OCI-LY7 (cell line): ENCODE results near the gene PCYT1A. TPM values are rescaled to one million over a fixed set of nuclear protein-coding genes. Genes with fewer than 3 reads are reported as not detected.
A peak's percentile ranks its signal among the peaks of the same experiment; 100 is the strongest.

Source experiments
- BruUV-seq: library from RNA; stranded (reverse); fragments of 400-500 nt; replicated peaks from 2 replicates; lab custom pipeline; 2021; lab: Mats Ljungman, UMichigan
- CTCF ChIA-PET: fragments of 300-600 bp; sonication (Branson Sonifier 250); formaldehyde crosslinking; loops from one replicate; lab custom pipeline; 2022; ENCODE audit warnings: antibody characterized with exemption; ENCODE audit not compliant: unreplicated experiment; lab: Charles Lee
- POLR2A ChIA-PET: fragments of 300-600 bp; sonication (Branson Sonifier 250); formaldehyde crosslinking; loops from one replicate; lab custom pipeline; 2022; ENCODE audit warnings: antibody characterized with exemption; lab: Charles Lee
- DNase-seq: peaks from one replicate; pipeline ENCODE4 v3.0.0-alpha.2; 2015; ENCODE audit warnings: low spot score
- H2AFZ ChIP-seq: fragments of 200-600 bp; sonication (generic), shearing (Covaris generic); 2 replicates; pipeline ENCODE4 v1.6.1; 2014; ENCODE audit warnings: mild to moderate bottlenecking, antibody characterized with exemption, low read length, moderate library complexity
- H3K27ac ChIP-seq: fragments of 200-600 bp; sonication (generic); 2 replicates; pipeline ENCODE4 v1.5.1; 2014; ENCODE audit warnings: mixed run types, low read depth, mild to moderate bottlenecking, moderate library complexity, low read length, inconsistent platforms; ENCODE audit not compliant: poor library complexity, severe bottlenecking
- H3K36me3 ChIP-seq: fragments of 200-600 bp; sonication (generic); 2 replicates; pipeline ENCODE4 v1.6.1; 2014; ENCODE audit warnings: mild to moderate bottlenecking, antibody characterized with exemption, low read length, moderate library complexity, mixed read lengths; ENCODE audit not compliant: insufficient read depth
- H3K4me1 ChIP-seq: fragments of 200-600 bp; sonication (generic); 2 replicates; pipeline ENCODE4 v1.5.1; 2014; ENCODE audit warnings: mild to moderate bottlenecking, low read length; ENCODE audit not compliant: insufficient read depth, poor library complexity, severe bottlenecking
- H3K4me2 ChIP-seq: fragments of 200-600 bp; sonication (generic); 2 replicates; pipeline ENCODE4 v1.6.1; 2014; ENCODE audit warnings: mild to moderate bottlenecking, low read length
- H3K4me3 ChIP-seq: fragments of 200-600 bp; sonication (generic); 2 replicates; pipeline ENCODE4 v1.5.1; 2014; ENCODE audit warnings: mild to moderate bottlenecking, low read depth, low read length; ENCODE audit not compliant: poor library complexity, severe bottlenecking
- H3K79me2 ChIP-seq: fragments of 200-600 bp; sonication (generic); 2 replicates; pipeline ENCODE4 v1.6.1; 2016; ENCODE audit warnings: low read depth, mild to moderate bottlenecking, low read length, moderate library complexity, mixed read lengths; ENCODE audit not compliant: insufficient read depth
- H3K9me2 ChIP-seq: fragments of 200-600 bp; sonication (generic); 2 replicates; pipeline ENCODE4 v1.6.1; 2016; ENCODE audit warnings: mild to moderate bottlenecking, low read length, mixed read lengths; ENCODE audit not compliant: insufficient read depth
- H3K9me3 ChIP-seq: fragments of 200-600 bp; sonication (generic); 2 replicates; pipeline ENCODE4 v1.6.1; 2014; ENCODE audit warnings: mild to moderate bottlenecking, mixed run types, low read length, mixed read lengths
- H4K20me1 ChIP-seq: fragments of 200-600 bp; sonication (generic); 2 replicates; pipeline ENCODE4 v1.6.1; 2014; ENCODE audit warnings: mild to moderate bottlenecking, antibody characterized with exemption, low read length, moderate library complexity, mixed read lengths; ENCODE audit not compliant: insufficient read depth
- CTCF ChIP-seq: fragments of 200-600 bp; sonication (generic); conservative IDR thresholded peaks from 2 replicates; pipeline ENCODE4 v1.5.1; 2014; ENCODE audit warnings: mild to moderate bottlenecking, antibody characterized with exemption, low read length, moderate library complexity, mixed read lengths
- EZH2phosphoT487 ChIP-seq: fragments of 200-600 bp; sonication (generic); IDR thresholded peaks from 2 replicates; pipeline ENCODE4 v1.6.1; 2018; ENCODE audit warnings: low read depth, borderline replicate concordance, mild to moderate bottlenecking, mixed run types, antibody characterized with exemption, low read length, moderate library complexity, mixed read lengths
- intact Hi-C: fragments of 100-400 bp; cut with micrococcal nuclease; formaldehyde crosslinking; loops from one replicate; pipeline ENCODE4 v1.10.0; 2022; ENCODE audit not compliant: unreplicated experiment
- total RNA-seq, 2 experiments: library from RNA; depleted of rRNA in 1 of 2; stranded (reverse); fragments of >200 nt in 1 of 2; shearing (Covaris generic) in 1 of 2; gene quantifications; 2 replicates each; pipeline ENCODE4 v1.2.3, GENCODE V29; 2014 to 2022

The PCYT1A gene
- total RNA-seq, 2 experiments from 2014 or later, result 21.6 to 27.1 TPM

- intact Hi-C loops, result no loop called here
- peaks cover under 1% of the 10 kb centered on the region for H3K4me1 ChIP-seq
- H3K79me2 ChIP-seq, result no peaks in the 10 kb centered on the region
- CTCF ChIA-PET, result interaction anchor here (1.1 kb wide), 1 partner anchor 119 kb away, joined by 5 read pairs; no protein-coding TSS in a partner anchor
- no peak overlapping the region for H3K27ac ChIP-seq
- H3K36me3 ChIP-seq, result no peaks in the 10 kb centered on the region
- no peak overlapping the region for H3K4me3 ChIP-seq
- H2AFZ ChIP-seq, result no peak overlapping the region; the same call in 1 of the 2 replicates
- TF ChIP-seq EZH2phosphoT487, result no peak
- no peak for TF ChIP-seq CTCF
- BruUV-seq, result no TSS peak
- H3K9me2 ChIP-seq, result no peaks in the 10 kb centered on the region
- POLR2A ChIA-PET, result interaction anchor here (0.6 kb wide), 1 partner anchor 81 kb away, joined by 3 read pairs; no protein-coding TSS in a partner anchor
- no peak for DNase-seq
- H3K4me2 ChIP-seq, result no peak overlapping the region
- no peaks in the 10 kb centered on the region for H3K9me3 ChIP-seq
- H4K20me1 ChIP-seq, result no peaks in the 10 kb centered on the region
Observed at GRCh38 chr3:196192524-196193051, 94.9 kb downstream of the PCYT1A start.

- intact Hi-C loops, result no loop called here
- ChIA-PET POLR2A (no interaction called here), CTCF (interaction anchor here (1.1 kb wide), 1 partner anchor 118 kb away, joined by 5 read pairs; no protein-coding TSS in a partner anchor)
- Histone ChIP-seq H3K79me2 (no peaks in the 10 kb centered on the region), H3K36me3 (no peaks in the 10 kb centered on the region), H3K4me2 (no peak overlapping the region), H2AFZ (no peak overlapping the region; the same call in 1 of the 2 replicates), H3K9me2 (no peaks in the 10 kb centered on the region), H4K20me1 (no peaks in the 10 kb centered on the region), H3K27ac (no peak overlapping the region), H3K4me3 (no peak overlapping the region), H3K4me1 (peaks cover 5% of the 10 kb centered on the region), H3K9me3 (no peaks in the 10 kb centered on the region)
- BruUV-seq, result no TSS peak
- TF ChIP-seq EZH2phosphoT487 (no peak), CTCF (peak; percentile 45)
- DNase-seq, result peak; percentile 38
Observed at GRCh38 chr3:196192036-196192523, 95.4 kb downstream of the PCYT1A start.
